GM19372 (cell line): Measurements from ENCODE around the gene MRPL23.

ENCODE experiments used
- ATAC-seq: cut with Tn5 transposase; IDR thresholded peaks from one replicate; pipeline ENCODE4 v1.9.1; 2021; ENCODE audit warnings: mild to moderate bottlenecking, low read depth, moderate library complexity; ENCODE audit not compliant: unreplicated experiment

MRPL23 gene

GRCh38 chr11:1946812-1947484 is at the start of gene MRPL23:
TSS of gene MRPL23 (plus strand) at chr11:1947332. CDS start at chr11:1947363, 31 bp downstream.
- no peak for ATAC-seq

GRCh38 chr11:1899090-1899489 is 48.0 kb upstream of the MRPL23 start:
- no peak for ATAC-seq

GRCh38 chr11:1899686-1900085 is 47.4 kb upstream of the MRPL23 start:
- ATAC-seq: no peak

GRCh38 chr11:1906181-1906580 is 41.0 kb upstream of the MRPL23 start:
- no peak for ATAC-seq

- no peak for ATAC-seq
These were observed 40.3 kb upstream of the MRPL23 start for GRCh38 chr11:1906611-1907423.

- no peak for ATAC-seq
These were observed 38.5 kb upstream of the MRPL23 start for GRCh38 chr11:1908618-1909017.

GRCh38 chr11:1909524-1909923 is 37.6 kb upstream of the MRPL23 start:
- ATAC-seq: no peak

GRCh38 chr11:1912289-1912878 is 34.7 kb upstream of the MRPL23 start:
- ATAC-seq: no peak

- no peak for ATAC-seq
These were observed 33.7 kb upstream of the MRPL23 start for GRCh38 chr11:1913271-1914060.

- ATAC-seq: no peak
These were observed 31.4 kb upstream of the MRPL23 start for GRCh38 chr11:1915795-1916131.

GRCh38 chr11:1916132-1916985 is 30.8 kb upstream of the MRPL23 start:
- no peak for ATAC-seq

- ATAC-seq: no peak
These were observed 30.1 kb upstream of the MRPL23 start for GRCh38 chr11:1916986-1917522.

- ATAC-seq: no peak
These were observed 29.4 kb upstream of the MRPL23 start for GRCh38 chr11:1917523-1918435.

GRCh38 chr11:1918436-1919315 is 28.5 kb upstream of the MRPL23 start:
- no peak for ATAC-seq

GRCh38 chr11:1919391-1920127 is 27.6 kb upstream of the MRPL23 start, which contains the start of gene TNNT3:
TSS of gene TNNT3 (plus strand) at chr11:1919703. CDS start at chr11:1922875, 3,172 bp downstream.
- no peak for ATAC-seq

GRCh38 chr11:1920128-1920908 is 26.8 kb upstream of the MRPL23 start:
- no peak for ATAC-seq
